Measurements from ENCODE around the gene SCYGR5. TPM values are rescaled to one million over a fixed set of nuclear protein-coding genes. Genes with fewer than 3 reads are reported as not detected.

SCYGR5 gene
- total RNA-seq, 1 donor from 2014 or later: not detected

GRCh38 chr2:227687189-227687588 is 20.6 kb downstream of the SCYGR5 start:
- Mint-ChIP-seq H3K27me3 (ENCODE audit: unreplicated experiment) (no peaks in the 10 kb centered on the region), H3K4me3 (ENCODE audit: unreplicated experiment) (no peak overlapping the region), H3K36me3 (ENCODE audit: unreplicated experiment) (no peaks in the 10 kb centered on the region), H3K9me3 (ENCODE audit: unreplicated experiment) (no peaks in the 10 kb centered on the region), H3K4me1 (ENCODE audit: low read depth, unreplicated experiment) (peaks cover 5% of the 10 kb centered on the region), H3K27ac (ENCODE audit: unreplicated experiment) (no peak overlapping the region)
- DNase-seq: no peak
- no peak for TF ChIP-seq CTCF (IDR thresholded peaks at IDR 0.05; ENCODE audit: partially characterized antibody, unreplicated experiment)

GRCh38 chr2:227696990-227697679 is 30.5 kb downstream of the SCYGR5 start:
- H3K36me3 Mint-ChIP-seq (ENCODE audit: unreplicated experiment): no peaks in the 10 kb centered on the region
- TF ChIP-seq CTCF (IDR thresholded peaks at IDR 0.05; ENCODE audit: partially characterized antibody, unreplicated experiment): no peak
- no peak overlapping the region for H3K4me3 Mint-ChIP-seq (ENCODE audit: unreplicated experiment)
- H3K27ac Mint-ChIP-seq (ENCODE audit: unreplicated experiment): no peak overlapping the region
- H3K9me3 Mint-ChIP-seq (ENCODE audit: unreplicated experiment): no peaks in the 10 kb centered on the region
- DNase-seq: no peak
- no peaks in the 10 kb centered on the region for H3K27me3 Mint-ChIP-seq (ENCODE audit: unreplicated experiment)
- H3K4me1 Mint-ChIP-seq (ENCODE audit: low read depth, unreplicated experiment): no peaks in the 10 kb centered on the region

GRCh38 chr2:227701556-227701955 is 35.0 kb downstream of the SCYGR5 start:
- DNase-seq: no peak
- no peak overlapping the region for H3K4me3 Mint-ChIP-seq (ENCODE audit: unreplicated experiment)
- H3K9me3 Mint-ChIP-seq (ENCODE audit: unreplicated experiment): no peaks in the 10 kb centered on the region
- no peak for TF ChIP-seq CTCF (IDR thresholded peaks at IDR 0.05; ENCODE audit: partially characterized antibody, unreplicated experiment)
- H3K4me1 Mint-ChIP-seq (ENCODE audit: low read depth, unreplicated experiment): no peaks in the 10 kb centered on the region
- H3K36me3 Mint-ChIP-seq (ENCODE audit: unreplicated experiment): no peaks in the 10 kb centered on the region
- no peak overlapping the region for H3K27ac Mint-ChIP-seq (ENCODE audit: unreplicated experiment)
- H3K27me3 Mint-ChIP-seq (ENCODE audit: unreplicated experiment): no peaks in the 10 kb centered on the region

GRCh38 chr2:227703280-227703732 is 36.7 kb downstream of the SCYGR5 start:
- Mint-ChIP-seq H3K27me3 (ENCODE audit: unreplicated experiment) (no peaks in the 10 kb centered on the region), H3K4me1 (ENCODE audit: low read depth, unreplicated experiment) (no peaks in the 10 kb centered on the region), H3K27ac (ENCODE audit: unreplicated experiment) (no peak overlapping the region), H3K36me3 (ENCODE audit: unreplicated experiment) (no peaks in the 10 kb centered on the region), H3K4me3 (ENCODE audit: unreplicated experiment) (no peak overlapping the region), H3K9me3 (ENCODE audit: unreplicated experiment) (no peaks in the 10 kb centered on the region)
- no peak for TF ChIP-seq CTCF (IDR thresholded peaks at IDR 0.05; ENCODE audit: partially characterized antibody, unreplicated experiment)
- no peak for DNase-seq

GRCh38 chr2:227703961-227704360 is 37.4 kb downstream of the SCYGR5 start:
- no peak for DNase-seq
- no peaks in the 10 kb centered on the region for H3K4me1 Mint-ChIP-seq (ENCODE audit: low read depth, unreplicated experiment)
- no peaks in the 10 kb centered on the region for H3K9me3 Mint-ChIP-seq (ENCODE audit: unreplicated experiment)
- no peak overlapping the region for H3K4me3 Mint-ChIP-seq (ENCODE audit: unreplicated experiment)
- H3K36me3 Mint-ChIP-seq (ENCODE audit: unreplicated experiment): no peaks in the 10 kb centered on the region
- no peak for TF ChIP-seq CTCF (IDR thresholded peaks at IDR 0.05; ENCODE audit: partially characterized antibody, unreplicated experiment)
- no peaks in the 10 kb centered on the region for H3K27me3 Mint-ChIP-seq (ENCODE audit: unreplicated experiment)
- no peak overlapping the region for H3K27ac Mint-ChIP-seq (ENCODE audit: unreplicated experiment)
